Ishikawa (cell line): ENCODE data around the gene ENPP3.

ENCODE experiments used
- CREB1 ChIP-seq: IDR thresholded peaks from 2 replicates; pipeline ENCODE4 v1.6.1; 2012; ENCODE audit warnings: low read depth
- EP300 ChIP-seq: IDR thresholded peaks from 2 replicates; pipeline ENCODE4 v1.6.1; 2012; ENCODE audit warnings: borderline replicate concordance
- RAD21 ChIP-seq: IDR thresholded peaks from 2 replicates; pipeline ENCODE4 v1.6.1; 2012; ENCODE audit warnings: low read depth

DNA sequence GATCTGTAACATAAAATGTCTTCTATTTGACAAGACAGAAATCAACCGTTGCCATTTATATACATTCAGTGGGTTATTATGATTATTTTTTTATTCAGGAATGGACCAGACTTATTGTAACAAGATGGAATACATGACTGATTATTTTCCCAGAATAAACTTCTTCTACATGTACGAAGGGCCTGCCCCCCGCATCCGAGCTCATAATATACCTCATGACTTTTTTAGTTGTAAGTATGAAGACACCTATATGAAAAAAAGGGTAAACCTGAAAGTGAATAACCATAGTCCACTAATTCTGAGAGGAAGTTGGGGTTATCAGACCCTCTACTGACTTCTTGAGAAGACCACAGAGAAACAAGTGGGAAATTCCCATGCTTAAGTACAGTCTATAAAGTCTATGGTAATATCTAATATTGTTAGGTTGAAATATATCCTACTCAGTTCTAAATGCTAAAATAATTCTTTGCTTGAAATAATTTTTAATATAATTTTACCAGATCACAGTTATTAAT is 48.2 kb downstream of the ENPP3 start:
- no peak for TF ChIP-seq CREB1
- no peak for TF ChIP-seq RAD21
- TF ChIP-seq EP300: no peak
